DOHH2 (cell line): ENCODE measurements around the gene CLASP1.

Experiments used
- H3F3A ChIP-seq: fragments of 200-600 bp; sonication (generic), shearing (Covaris generic); 2 replicates; pipeline ENCODE4 v1.6.0; 2016; ENCODE audit warnings: antibody characterized with exemption, mild to moderate bottlenecking; ENCODE audit not compliant: control insufficient read depth, insufficient read depth
- H3K27ac ChIP-seq: fragments of 200-600 bp; sonication (generic); 2 replicates; pipeline ENCODE4 v1.5.1; 2014; ENCODE audit warnings: low read depth, mild to moderate bottlenecking, low read length, moderate library complexity
- H3K27me3 ChIP-seq: fragments of 200-600 bp; sonication (generic); 2 replicates; pipeline ENCODE4 v1.6.1; 2014; ENCODE audit warnings: mild to moderate bottlenecking, low read length, mixed read lengths; ENCODE audit not compliant: control insufficient read depth
- H3K36me3 ChIP-seq: fragments of 200-600 bp; sonication (generic); 2 replicates; pipeline ENCODE4 v1.6.1; 2014; ENCODE audit warnings: mild to moderate bottlenecking, low read length, moderate library complexity, mixed read lengths; ENCODE audit not compliant: control insufficient read depth
- H3K4me1 ChIP-seq: fragments of 200-600 bp; sonication (generic); 2 replicates; pipeline ENCODE4 v1.6.1; 2014; ENCODE audit warnings: mild to moderate bottlenecking, low read length, mixed read lengths; ENCODE audit not compliant: control insufficient read depth
- H3K4me2 ChIP-seq: fragments of 200-600 bp; sonication (generic); 2 replicates; pipeline ENCODE4 v1.6.0; 2014; ENCODE audit warnings: mild to moderate bottlenecking, low read length, moderate library complexity
- H3K4me3 ChIP-seq: fragments of 200-600 bp; sonication (generic); 2 replicates; pipeline ENCODE4 v1.5.1; 2014; ENCODE audit warnings: mild to moderate bottlenecking, low read length, mixed read lengths
- H3K79me2 ChIP-seq: fragments of 200-600 bp; sonication (generic); 2 replicates; pipeline ENCODE4 v1.6.1; 2014; ENCODE audit warnings: mild to moderate bottlenecking, low read length, mixed read lengths; ENCODE audit not compliant: control insufficient read depth
- H3K9me2 ChIP-seq: fragments of 200-600 bp; sonication (generic); replicated peaks from 2 replicates; pipeline ENCODE4 v1.6.1; 2014; ENCODE audit warnings: mild to moderate bottlenecking, low read length, mixed read lengths; ENCODE audit not compliant: control insufficient read depth
- H3K9me3 ChIP-seq: fragments of 200-600 bp; sonication (generic); 2 replicates; pipeline ENCODE4 v1.6.1; 2014; ENCODE audit warnings: antibody characterized with exemption, low read length, mixed read lengths; ENCODE audit not compliant: control insufficient read depth, insufficient read depth
- H4K20me1 ChIP-seq: fragments of 200-600 bp; sonication (generic); 2 replicates; pipeline ENCODE4 v1.6.0; 2014; ENCODE audit warnings: low read depth, mild to moderate bottlenecking, antibody characterized with exemption, low read length, moderate library complexity; ENCODE audit not compliant: control insufficient read depth, insufficient read depth
- CTCF ChIP-seq: fragments of 200-600 bp; sonication (generic); IDR thresholded peaks from one replicate; pipeline ENCODE4 v1.5.1; 2014; ENCODE audit warnings: antibody characterized with exemption, mild to moderate bottlenecking, low read depth, low read length; ENCODE audit not compliant: poor library complexity, severe bottlenecking
- EZH2phosphoT487 ChIP-seq: fragments of 200-600 bp; sonication (generic); IDR thresholded peaks from 2 replicates; pipeline ENCODE4 v1.6.1; 2017; ENCODE audit warnings: borderline replicate concordance, mild to moderate bottlenecking, antibody characterized with exemption, low read length, moderate library complexity, mixed read lengths

Gene CLASP1

GRCh38 chr2:121588357-121588756 is 60.9 kb downstream of the CLASP1 start:
- Histone ChIP-seq H3K27ac (no peak overlapping the region), H3K79me2 (peaks cover 73% of the 10 kb centered on the region), H3K9me3 (no peaks in the 10 kb centered on the region), H3K4me3 (no peak overlapping the region), H3K4me2 (no peak overlapping the region), H3F3A (no peaks in the 10 kb centered on the region), H3K27me3 (no peaks in the 10 kb centered on the region), H3K4me1 (no peaks in the 10 kb centered on the region), H3K36me3 (peaks cover 7% of the 10 kb centered on the region; the same call in 1 of the 2 replicates), H4K20me1 (0 out of 2 replicates have a peak, but pooled peaks cover 4% of the 10 kb centered on the region), H3K9me2 (no peaks in the 10 kb centered on the region)
- TF ChIP-seq CTCF (no peak), EZH2phosphoT487 (no peak)

GRCh38 chr2:121587131-121587530 is 62.1 kb downstream of the CLASP1 start:
- no peaks in the 10 kb centered on the region for H3F3A ChIP-seq
- H3K27me3 ChIP-seq = no peaks in the 10 kb centered on the region
- H3K9me3 ChIP-seq = no peaks in the 10 kb centered on the region
- H3K27ac ChIP-seq = no peak overlapping the region
- no peaks in the 10 kb centered on the region for H3K4me1 ChIP-seq
- 0 out of 2 replicates have a peak, but pooled peaks cover 4% of the 10 kb centered on the region for H4K20me1 ChIP-seq
- H3K4me3 ChIP-seq = no peak overlapping the region
- no peak for TF ChIP-seq CTCF
- no peak for TF ChIP-seq EZH2phosphoT487
- H3K79me2 ChIP-seq = peaks cover 69% of the 10 kb centered on the region
- H3K9me2 ChIP-seq = no peaks in the 10 kb centered on the region
- H3K4me2 ChIP-seq = no peak overlapping the region
- peaks cover 7% of the 10 kb centered on the region; the same call in 1 of the 2 replicates for H3K36me3 ChIP-seq

- Histone ChIP-seq H3K79me2 (peaks cover 63% of the 10 kb centered on the region), H3K4me1 (no peaks in the 10 kb centered on the region)
Measured at GRCh38 chr2:121584741-121585140, 64.5 kb downstream of the CLASP1 start.

More at GRCh38 chr2:121584741-121585140, 64.5 kb downstream of the CLASP1 start:
- no peaks in the 10 kb centered on the region for H4K20me1 ChIP-seq
- TF ChIP-seq EZH2phosphoT487 (no peak), CTCF (no peak)
- no peak overlapping the region for H3K4me3 ChIP-seq
- no peaks in the 10 kb centered on the region for H3K9me2 ChIP-seq
- no peak overlapping the region for H3K4me2 ChIP-seq
- 0 out of 2 replicates have a peak, but pooled peaks cover 8% of the 10 kb centered on the region for H3F3A ChIP-seq
- H3K9me3 ChIP-seq = no peaks in the 10 kb centered on the region
- no peaks in the 10 kb centered on the region for H3K27me3 ChIP-seq
- peaks cover 2% of the 10 kb centered on the region; the same call in 1 of the 2 replicates for H3K36me3 ChIP-seq
- no peak overlapping the region for H3K27ac ChIP-seq
